ENCODE data around the gene SWT1.
"Not testable (repeated sequence)": the region's sequence is repeated elsewhere in the genome, so short reads cannot be mapped to it uniquely, and the experiment has no call there.

Gene SWT1

GRCh38 chr1:185291652-185292051, 134.7 kb downstream of the SWT1 start:
- no peak for DNase-seq

GRCh38 chr1:185292237-185292636, 135.3 kb downstream of the SWT1 start:
- DNase-seq, result no peak

GRCh38 chr1:185293967-185294542, 137.1 kb downstream of the SWT1 start:
- DNase-seq, result no peak

GRCh38 chr1:185295091-185295490, 138.1 kb downstream of the SWT1 start:
- DNase-seq, result no peak

GRCh38 chr1:185297982-185298381, 141.0 kb downstream of the SWT1 start:
- DNase-seq, result no peak

GRCh38 chr1:185300152-185300551, 143.2 kb downstream of the SWT1 start:
- DNase-seq, result no peak

- DNase-seq, result no peak
Measured at GRCh38 chr1:185305419-185305818, 148.5 kb downstream of the SWT1 start.

- no peak for DNase-seq
Measured at GRCh38 chr1:185308126-185308525, 151.2 kb downstream of the SWT1 start.

GRCh38 chr1:185309566-185309965, 152.6 kb downstream of the SWT1 start:
- DNase-seq, result no peak

GRCh38 chr1:185311589-185312225, 154.7 kb downstream of the SWT1 start:
- DNase-seq, result no peak

- DNase-seq, result no peak
Measured at GRCh38 chr1:185312361-185313138, 155.6 kb downstream of the SWT1 start.

- DNase-seq, result no peak
Measured at GRCh38 chr1:185314411-185314810, 157.4 kb downstream of the SWT1 start.

GRCh38 chr1:185315445-185316071, 158.6 kb downstream of the SWT1 start:
- DNase-seq, result peak; percentile 36

GRCh38 chr1:185316163-185317033, 159.4 kb downstream of the SWT1 start:
- DNase-seq, result peak; percentile 78

- peak; percentile 97 for DNase-seq
Measured at GRCh38 chr1:185317034-185317885, 160.3 kb downstream of the SWT1 start, which contains the start of gene IVNS1ABP. Gene IVNS1ABP, minus strand, starts transcription at chr1:185317243. Its CDS starts 7,750 bp downstream, at chr1:185309493.

- DNase-seq, result peak; percentile 46
Measured at GRCh38 chr1:185317886-185318310, 160.9 kb downstream of the SWT1 start.

GRCh38 chr1:185318431-185319138, 161.6 kb downstream of the SWT1 start:
- no peak for DNase-seq

- DNase-seq, result no peak
Measured at GRCh38 chr1:185319139-185319475, 162.1 kb downstream of the SWT1 start.

- DNase-seq, result not testable (repeated sequence)
Measured at GRCh38 chr1:185321104-185321503, 164.1 kb downstream of the SWT1 start.

- DNase-seq, result not testable (repeated sequence)
Measured at GRCh38 chr1:185321653-185322221, 164.8 kb downstream of the SWT1 start.

GRCh38 chr1:185322636-185323035, 165.7 kb downstream of the SWT1 start:
- DNase-seq, result no peak
